GM12878 (cell line): Measurements from ENCODE around the gene THRB. TPM values are rescaled to one million over a fixed set of nuclear protein-coding genes. Genes with fewer than 3 reads are reported as not detected.

Source experiments
- ATAC-seq: fragments of 200-7000 bp; cut with Tn5 transposase; 3 replicates; pipeline ENCODE4 v1.9.1; 2020; ENCODE audit warnings: mild to moderate bottlenecking, moderate library complexity
- BruUV-seq: library from RNA; stranded (reverse); fragments of 400-500 nt; replicated peaks from 2 replicates; lab custom pipeline; 2021; lab: Mats Ljungman, UMichigan
- CTCF ChIA-PET: fragments of 300-600 bp; sonication (Branson Sonifier 250); formaldehyde crosslinking; extraction: SDS; loops from one replicate; lab custom pipeline; 2021; ENCODE audit warnings: inconsistent platforms; lab: Yijun Ruan, JAX
- POLR2A ChIA-PET: fragments of 350-600 bp; formaldehyde crosslinking; extraction: SDS; loops from one replicate; lab custom pipeline; 2021; ENCODE audit warnings: inconsistent platforms; lab: Charles Lee
- RAD21 ChIA-PET: fragments of 300-600 bp; sonication (Branson Sonifier 250); formaldehyde crosslinking; loops from one replicate; lab custom pipeline; 2023; ENCODE audit warnings: antibody characterized with exemption; ENCODE audit not compliant: unreplicated experiment; lab: Charles Lee
- SMC1A ChIA-PET: fragments of 300-600 bp; sonication (Branson Sonifier 250); formaldehyde crosslinking; loops from one replicate; lab custom pipeline; 2023; ENCODE audit not compliant: unreplicated experiment, uncharacterized antibody; lab: Charles Lee
- DNase-seq: peaks from one replicate; pipeline ENCODE4 v3.0.0-alpha.2; 2011; ENCODE audit warnings: low read depth, low spot score
- FAIRE-seq: peaks from 3 replicates; lab custom pipeline; 2011; peaks lifted over from hg19 to GRCh38; lab: Jason Lieb, UNC
- H2AFZ ChIP-seq: 2 replicates; pipeline ENCODE4 v1.6.0; 2011; ENCODE audit warnings: low read depth, low read length, control low read depth; ENCODE audit not compliant: control insufficient read depth
- H3K27ac ChIP-seq: 2 replicates; pipeline ENCODE4 v1.5.1; 2011; ENCODE audit warnings: control low read depth; ENCODE audit not compliant: control insufficient read depth, insufficient read depth
- H3K27me3 ChIP-seq, 2 experiments: replicated peaks in 1 of 2; 2 replicates each; pipeline versions ENCODE4 v1.6.0 to v1.6.1; 2011; ENCODE audit warnings: low read length in 1 of 2; ENCODE audit not compliant: control insufficient read depth in 2 of 2, insufficient read depth in 2 of 2
- H3K36me3 ChIP-seq, 2 experiments: 2 replicates each; pipeline ENCODE4 v1.5.1; 2011; ENCODE audit warnings: low read length in 1 of 2; ENCODE audit not compliant: control insufficient read depth in 2 of 2, insufficient read depth in 2 of 2
- H3K4me1 ChIP-seq: 2 replicates; pipeline ENCODE4 v1.6.1; 2011; ENCODE audit warnings: mild to moderate bottlenecking, low read length, moderate library complexity, mixed read lengths; ENCODE audit not compliant: control insufficient read depth, insufficient read depth
- H3K4me2 ChIP-seq: 2 replicates; pipeline ENCODE4 v1.6.0; 2011; ENCODE audit warnings: control low read depth; ENCODE audit not compliant: control insufficient read depth, insufficient read depth
- H3K4me3 ChIP-seq: fragments of 200-600 bp; sonication (generic); 2 replicates; pipeline ENCODE4 v1.5.1; 2016
- H3K79me2 ChIP-seq: 2 replicates; pipeline ENCODE4 v1.6.0; 2011; ENCODE audit warnings: low read length; ENCODE audit not compliant: control insufficient read depth, insufficient read depth
- H3K9ac ChIP-seq: 2 replicates; pipeline ENCODE4 v1.8.0; 2011; ENCODE audit warnings: low read length, control low read depth, mixed read lengths; ENCODE audit not compliant: control insufficient read depth, insufficient read depth
- H3K9me3 ChIP-seq: replicated peaks from 3 replicates; pipeline ENCODE4 v1.5.1; 2011; ENCODE audit warnings: mild to moderate bottlenecking, low read length; ENCODE audit not compliant: control insufficient read depth, insufficient read depth
- H4K20me1 ChIP-seq: 2 replicates; pipeline ENCODE4 v1.6.0; 2011; ENCODE audit not compliant: control insufficient read depth, insufficient read depth
- CBX3 ChIP-seq: fragments of 200-600 bp; sonication (generic); IDR thresholded peaks from 2 replicates; pipeline ENCODE4 v1.6.1; 2016; ENCODE audit warnings: low read depth, borderline replicate concordance
- CUX1 ChIP-seq: IDR thresholded peaks from 2 replicates; pipeline ENCODE4 v1.6.1; 2012; ENCODE audit warnings: improper control_type of control experiment, low read depth, low read length; ENCODE audit not compliant: insufficient replicate concordance
- GABPA ChIP-seq: IDR thresholded peaks from 2 replicates; pipeline ENCODE4 v1.6.1; 2014; ENCODE audit warnings: antibody characterized with exemption, low read depth, mild to moderate bottlenecking, inconsistent platforms
- GATAD2B ChIP-seq: fragments of 450-650 bp; conservative IDR thresholded peaks from 2 replicates; pipeline ENCODE4 v1.6.1; 2017; ENCODE audit warnings: low read depth, mild to moderate bottlenecking, moderate library complexity
- MEF2A ChIP-seq: IDR thresholded peaks from 2 replicates; pipeline ENCODE4 v1.6.1; 2011; ENCODE audit warnings: low read depth, mild to moderate bottlenecking, low read length, moderate library complexity; ENCODE audit not compliant: insufficient read depth
- NR2F1 ChIP-seq: fragments of 450-650 bp; conservative IDR thresholded peaks from 2 replicates; pipeline ENCODE4 v1.6.1; 2017; ENCODE audit warnings: mild to moderate bottlenecking
- PAX8 ChIP-seq: fragments of 450-650 bp; IDR thresholded peaks from 2 replicates; pipeline ENCODE4 v1.6.1; 2017; ENCODE audit warnings: mild to moderate bottlenecking, moderate library complexity
- PBX3 ChIP-seq: IDR thresholded peaks from 2 replicates; pipeline ENCODE4 v1.6.1; 2011; ENCODE audit warnings: mild to moderate bottlenecking, low read depth, low read length, moderate library complexity; ENCODE audit not compliant: insufficient replicate concordance
- POLR2A ChIP-seq: IDR thresholded peaks from 2 replicates; pipeline ENCODE4 v1.6.1; 2011; ENCODE audit warnings: low read depth, mild to moderate bottlenecking, low read length
- RB1 ChIP-seq: fragments of 450-650 bp; formaldehyde crosslinking; IDR thresholded peaks from 2 replicates; pipeline ENCODE4 v1.6.1; 2017; ENCODE audit warnings: mild to moderate bottlenecking, borderline replicate concordance
- RBBP5 ChIP-seq: fragments of 200-600 bp; sonication (generic); conservative IDR thresholded peaks from 2 replicates; pipeline ENCODE4 v1.6.1; 2016
- SMAD5 ChIP-seq: IDR thresholded peaks from 2 replicates; pipeline ENCODE4 v1.6.1; 2016; ENCODE audit warnings: antibody characterized with exemption, low read depth
- SUPT20H ChIP-seq: IDR thresholded peaks from 2 replicates; pipeline ENCODE4 v1.6.1; 2011; ENCODE audit warnings: low read depth, mild to moderate bottlenecking, low read length, moderate library complexity, borderline replicate concordance; ENCODE audit not compliant: control insufficient read depth
- TBL1XR1 ChIP-seq: IDR thresholded peaks from 2 replicates; pipeline ENCODE4 v1.6.1; 2012; ENCODE audit warnings: low read depth, low read length, improper control_type of control experiment
- TCF12 ChIP-seq: IDR thresholded peaks from 2 replicates; pipeline ENCODE4 v1.6.1; 2011; ENCODE audit warnings: low read depth, mild to moderate bottlenecking, low read length
- ZNF217 ChIP-seq: fragments of 450-650 bp; IDR thresholded peaks from 2 replicates; pipeline ENCODE4 v1.6.1; 2017; ENCODE audit warnings: antibody characterized with exemption, mild to moderate bottlenecking
- WGBS: methylation state at CpG from one replicate; pipeline ENCODE4 v1.1.6; 2016; ENCODE audit warnings: low lambda C conversion rate; ENCODE audit not compliant: insufficient replicate concordance, insufficient coverage; ENCODE audit errors: missing lambda C conversion rate; 5-methylcytosine and 5-hydroxymethylcytosine counted together
- in situ Hi-C: fragments of 300-500 bp; cut with MboI; formaldehyde crosslinking; loops from 9 replicates; pipeline ENCODE4 v1.14.3; 2018; ENCODE audit warnings: mixed read lengths
- intact Hi-C: fragments of 100-400 bp; cut with micrococcal nuclease; formaldehyde crosslinking; loops from one replicate; pipeline ENCODE4 v1.14.2; 2022; ENCODE audit not compliant: unreplicated experiment
- polyA plus RNA-seq, 11 experiments: library from polyadenylated mRNA; depleted of rRNA in 4 of 11; unstranded in 6 of 11; stranded (reverse) in 5 of 11; fragments of >200 nt; fragmentation: Nextera tagmentation in 4 of 11; fragmentation: Illumina TruSeq in 1 of 11; extraction: Ambion mirVana in 4 of 11; extraction: Trizol in 1 of 11; gene quantifications; 1 replicate in 1 of 11; 2 replicates in 10 of 11; pipeline versions ENCODE4 v1.2.1 to v1.2.3, GENCODE V29; 2011 to 2016; ENCODE audit warnings: inconsistent platforms in 2 of 11, missing spikeins in 2 of 11, low read depth in 1 of 11
- total RNA-seq, 4 experiments: library from RNA; depleted of rRNA in 3 of 4; stranded (reverse); fragments of >200 nt in 3 of 4; fragmentation: Illumina TruSeq in 1 of 4; extraction: Trizol in 1 of 4; gene quantifications; 2 replicates each; pipeline versions ENCODE4 v1.2.1 to v1.2.3, GENCODE V29; 2013 to 2021

THRB gene
- total and polyA plus RNA-seq, 10 of the 15 experiments (the other 5 are each of a cell fraction or from before 2014, with no cell fraction given) = 0.05 TPM; not detected in 9

DNA sequence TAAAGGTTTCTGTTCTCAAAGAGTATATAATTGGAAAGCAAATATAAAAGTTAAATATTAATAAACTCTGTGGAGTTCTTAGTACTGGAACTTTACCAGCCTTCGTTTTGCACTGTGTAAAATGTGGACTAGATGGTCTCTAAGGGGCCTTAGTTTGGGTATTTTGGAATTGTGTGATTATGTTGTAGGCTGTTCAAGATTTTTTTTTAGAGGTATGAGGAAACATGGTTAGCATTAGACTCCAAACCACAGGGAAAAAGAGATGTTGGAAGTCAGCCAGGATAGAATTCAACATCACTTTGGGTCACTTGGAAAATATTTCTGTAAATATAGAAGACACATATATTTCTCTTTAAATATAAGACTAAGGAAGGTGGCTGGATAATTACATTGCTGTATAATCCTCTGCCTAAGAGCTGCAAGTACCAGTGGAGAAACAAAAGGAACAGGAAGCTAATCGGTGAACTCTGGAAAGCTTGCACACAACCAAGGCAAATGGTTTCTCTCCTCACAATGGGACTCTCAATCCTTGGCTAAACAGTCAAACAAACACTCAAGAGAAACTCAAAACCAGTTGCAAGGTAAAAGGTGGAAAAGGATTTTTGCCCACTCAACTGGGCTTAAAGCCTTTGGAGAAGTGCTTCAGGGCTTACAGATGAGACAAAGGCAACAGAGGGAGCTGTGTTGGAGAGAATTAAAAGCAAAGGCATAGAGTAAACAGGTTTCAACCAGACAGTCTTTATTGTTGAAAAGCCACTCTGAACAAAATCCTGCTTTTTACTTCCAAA is 407.8 kb downstream of the THRB start:
- in situ Hi-C loops (no loop called here), intact Hi-C loops (no loop called here)
- TF ChIP-seq POLR2A (no peak), GABPA (no peak), NR2F1 (no peak), SMAD5 (no peak), TBL1XR1 (no peak), ZNF217 (no peak), MEF2A (no peak), RBBP5 (no peak), CUX1 (no peak), SUPT20H (no peak), CBX3 (no peak), PAX8 (no peak), PBX3 (no peak), GATAD2B (no peak), TCF12 (no peak), RB1 (no peak)
- DNase-seq (no peak), ATAC-seq (no peak), FAIRE-seq (no peak)
- Histone ChIP-seq H3K4me1 (no peaks in the 10 kb centered on the region), H3K79me2 (no peaks in the 10 kb centered on the region), H3K36me3 (no peaks in the 10 kb centered on the region), H3K9me3 (no peaks in the 10 kb centered on the region), H3K9ac (no peak overlapping the region), H4K20me1 (no peaks in the 10 kb centered on the region), H2AFZ (no peak overlapping the region), H3K4me3 (no peak overlapping the region), H3K27me3 (no peaks in the 10 kb centered on the region; a peak in 1 of 4 replicates), H3K4me2 (no peak overlapping the region), H3K27ac (no peak overlapping the region)
- WGBS = 0% methylated on average over 2 of the region's 2 CpGs
- BruUV-seq = no TSS peak
- ChIA-PET SMC1A (interaction anchor here (1.4 kb wide), 2 partner anchors 15 to 24 kb away, joined by 3 read pairs; no protein-coding TSS in a partner anchor), RAD21 (no interaction called here), POLR2A (no interaction called here), CTCF (no interaction called here)
